GM12892 (cell line): ENCODE data around the gene SOD1.

ENCODE experiments used
- POLR2A ChIP-seq: IDR thresholded peaks from 2 replicates; pipeline ENCODE4 v1.6.1; 2011; ENCODE audit warnings: low read depth, low read length, control low read depth
- POLR2AphosphoS5 ChIP-seq: IDR thresholded peaks from 2 replicates; pipeline ENCODE4 v1.6.1; 2011; ENCODE audit warnings: low read depth, low read length, control low read depth
- TAF1 ChIP-seq: IDR thresholded peaks from 2 replicates; pipeline ENCODE4 v1.6.1; 2011; ENCODE audit warnings: low read depth, mild to moderate bottlenecking, control low read depth, low read length, borderline replicate concordance

GRCh38 chr21:31707499-31707898 lies 48.0 kb downstream of the SOD1 start:
- TF ChIP-seq POLR2A (no peak), POLR2AphosphoS5 (no peak), TAF1 (no peak)
